ENCODE measurements around the gene LRRC4C. TPM values are rescaled to one million over a fixed set of nuclear protein-coding genes. Genes with fewer than 3 reads are reported as not detected.

Gene LRRC4C
- polyA plus RNA-seq, 1 of the 3 experiments (the other 2 are of a cell fraction) = 0.16 TPM

- Histone ChIP-seq H3F3A (replicated peaks; ENCODE audit: insufficient read depth) (no peaks in the 10 kb centered on the region), H3K4me3 (ENCODE audit: low read depth in 2 of 2, low read length in 1 of 2) (no peak overlapping the region), H3K27ac (ENCODE audit: low read depth in 2 of 2, low read length in 1 of 2) (no peak overlapping the region), H3K9ac (no peak overlapping the region), H3K9me2 (no peaks in the 10 kb centered on the region), H3K36me3 (replicated peaks in 1 of 2; ENCODE audit: control insufficient read depth in 1 of 2, insufficient read depth in 2 of 2, low read length in 1 of 2) (no peaks in the 10 kb centered on the region), H3K27me3 (ENCODE audit: insufficient read depth) (no peaks in the 10 kb centered on the region), H3K4me2 (no peak overlapping the region), H3K9me3 (no peaks in the 10 kb centered on the region), H2AFZ (ENCODE audit: low read depth) (no peak overlapping the region), H3K79me2 (ENCODE audit: insufficient read depth) (no peaks in the 10 kb centered on the region), H4K20me1 (ENCODE audit: insufficient read depth) (no peaks in the 10 kb centered on the region), H3K4me1 (ENCODE audit: control insufficient read depth in 1 of 2, insufficient read depth in 2 of 2, low read depth in 1 of 2, low read length in 1 of 2) (no peaks in the 10 kb centered on the region; a peak in 2 of 4 replicates)
- DNase-seq = no peak
- ChIA-PET CTCF (interaction anchor here (0.9 to 1.3 kb wide), 2 partner anchors 8 to 105 kb away, joined by 3 read pairs; no protein-coding TSS in a partner anchor), POLR2A (no interaction called here)
- 58% methylated on average over 3 of the region's 3 CpGs for WGBS (ENCODE audit: low lambda C conversion rate)
- TF ChIP-seq MXI1 (IDR thresholded peaks at IDR 0.05; ENCODE audit: low read depth, low read length) = no peak
- TF ChIP-seq PBX3 (IDR thresholded peaks at IDR 0.05) = no peak
- TF ChIP-seq USF1 (IDR thresholded peaks at IDR 0.05; ENCODE audit: borderline replicate concordance, low read depth) = no peak
- TF ChIP-seq RXRA (IDR thresholded peaks at IDR 0.05; ENCODE audit: borderline replicate concordance, low read depth) = no peak
- no peak for TF ChIP-seq ZBTB33 (IDR thresholded peaks at IDR 0.05; ENCODE audit: borderline replicate concordance, low read depth)
- TF ChIP-seq JUND (IDR thresholded peaks at IDR 0.05) = no peak
- TF ChIP-seq RFX5 (IDR thresholded peaks at IDR 0.05; ENCODE audit: low read length) = no peak
- TF ChIP-seq IRF3 (IDR thresholded peaks at IDR 0.05; ENCODE audit: low read depth, low read length) = no peak
- TF ChIP-seq MEF2A (IDR thresholded peaks at IDR 0.05; ENCODE audit: borderline replicate concordance, low read depth) = no peak
- no peak for TF ChIP-seq RAD21 (IDR thresholded peaks at IDR 0.05; ENCODE audit: low read length)
- no peak for TF ChIP-seq TAF1 (IDR thresholded peaks at IDR 0.05; ENCODE audit: borderline replicate concordance, low read depth, low read length)
- TF ChIP-seq GABPA (IDR thresholded peaks at IDR 0.05; ENCODE audit: low read depth) = no peak
- TF ChIP-seq CTCF (IDR thresholded peaks at IDR 0.05) = no peak
- TF ChIP-seq SMC3 (IDR thresholded peaks at IDR 0.05; ENCODE audit: low read depth, low read length) = no peak
- TF ChIP-seq SIN3A (IDR thresholded peaks at IDR 0.05; ENCODE audit: borderline replicate concordance, low read depth, low read length) = no peak
- no peak for TF ChIP-seq TCF12 (IDR thresholded peaks at IDR 0.05)
- no peak for TF ChIP-seq FOXJ3 (CRISPR knock-in tag; IDR thresholded peaks at IDR 0.05)
- no peak for TF ChIP-seq YY1 (IDR thresholded peaks at IDR 0.05; ENCODE audit: low read depth)
These were observed 1223.6 kb downstream of the LRRC4C start for GRCh38 chr11:40235841-40236240.

All from SK-N-SH (cell line).